GM12878 (cell line): ENCODE measurements around the gene TRAPPC6A. TPM values are rescaled to one million over a fixed set of nuclear protein-coding genes. Genes with fewer than 3 reads are reported as not detected.

Experiments
- ATAC-seq: fragments of 200-7000 bp; cut with Tn5 transposase; 3 replicates; pipeline ENCODE4 v1.9.1; 2020; ENCODE audit warnings: mild to moderate bottlenecking, moderate library complexity
- BruUV-seq: library from RNA; stranded (reverse); fragments of 400-500 nt; replicated peaks from 2 replicates; lab custom pipeline; 2021; lab: Mats Ljungman, UMichigan
- CTCF ChIA-PET: fragments of 300-600 bp; sonication (Branson Sonifier 250); formaldehyde crosslinking; extraction: SDS; loops from one replicate; lab custom pipeline; 2021; ENCODE audit warnings: inconsistent platforms; lab: Yijun Ruan, JAX
- POLR2A ChIA-PET: fragments of 350-600 bp; formaldehyde crosslinking; extraction: SDS; loops from one replicate; lab custom pipeline; 2021; ENCODE audit warnings: inconsistent platforms; lab: Charles Lee
- RAD21 ChIA-PET: fragments of 300-600 bp; sonication (Branson Sonifier 250); formaldehyde crosslinking; loops from one replicate; lab custom pipeline; 2023; ENCODE audit warnings: antibody characterized with exemption; ENCODE audit not compliant: unreplicated experiment; lab: Charles Lee
- SMC1A ChIA-PET: fragments of 300-600 bp; sonication (Branson Sonifier 250); formaldehyde crosslinking; loops from one replicate; lab custom pipeline; 2023; ENCODE audit not compliant: unreplicated experiment, uncharacterized antibody; lab: Charles Lee
- DNase-seq: peaks from one replicate; pipeline ENCODE4 v3.0.0-alpha.2; 2011; ENCODE audit warnings: low read depth, low spot score
- FAIRE-seq: peaks from 3 replicates; lab custom pipeline; 2011; peaks lifted over from hg19 to GRCh38; lab: Jason Lieb, UNC
- H2AFZ ChIP-seq: 2 replicates; pipeline ENCODE4 v1.6.0; 2011; ENCODE audit warnings: low read depth, low read length, control low read depth; ENCODE audit not compliant: control insufficient read depth
- H3K27ac ChIP-seq: 2 replicates; pipeline ENCODE4 v1.5.1; 2011; ENCODE audit warnings: control low read depth; ENCODE audit not compliant: control insufficient read depth, insufficient read depth
- H3K27me3 ChIP-seq, 2 experiments: replicated peaks in 1 of 2; 2 replicates each; pipeline versions ENCODE4 v1.6.0 to v1.6.1; 2011; ENCODE audit warnings: low read length in 1 of 2; ENCODE audit not compliant: control insufficient read depth in 2 of 2, insufficient read depth in 2 of 2
- H3K36me3 ChIP-seq, 2 experiments: 2 replicates each; pipeline ENCODE4 v1.5.1; 2011; ENCODE audit warnings: low read length in 1 of 2; ENCODE audit not compliant: control insufficient read depth in 2 of 2, insufficient read depth in 2 of 2
- H3K4me1 ChIP-seq: 2 replicates; pipeline ENCODE4 v1.6.1; 2011; ENCODE audit warnings: mild to moderate bottlenecking, low read length, moderate library complexity, mixed read lengths; ENCODE audit not compliant: control insufficient read depth, insufficient read depth
- H3K4me2 ChIP-seq: 2 replicates; pipeline ENCODE4 v1.6.0; 2011; ENCODE audit warnings: control low read depth; ENCODE audit not compliant: control insufficient read depth, insufficient read depth
- H3K4me3 ChIP-seq: fragments of 200-600 bp; sonication (generic); 2 replicates; pipeline ENCODE4 v1.5.1; 2016
- H3K79me2 ChIP-seq: 2 replicates; pipeline ENCODE4 v1.6.0; 2011; ENCODE audit warnings: low read length; ENCODE audit not compliant: control insufficient read depth, insufficient read depth
- H3K9ac ChIP-seq: 2 replicates; pipeline ENCODE4 v1.8.0; 2011; ENCODE audit warnings: low read length, control low read depth, mixed read lengths; ENCODE audit not compliant: control insufficient read depth, insufficient read depth
- H3K9me3 ChIP-seq: replicated peaks from 3 replicates; pipeline ENCODE4 v1.5.1; 2011; ENCODE audit warnings: mild to moderate bottlenecking, low read length; ENCODE audit not compliant: control insufficient read depth, insufficient read depth
- H4K20me1 ChIP-seq: 2 replicates; pipeline ENCODE4 v1.6.0; 2011; ENCODE audit not compliant: control insufficient read depth, insufficient read depth
- BCL11A ChIP-seq: IDR thresholded peaks from 2 replicates; pipeline ENCODE4 v1.6.1; 2011; ENCODE audit warnings: low read depth, low read length
- FOXK2 ChIP-seq: fragments of 450-650 bp; IDR thresholded peaks from 2 replicates; pipeline ENCODE4 v1.6.1; 2017; ENCODE audit warnings: mild to moderate bottlenecking, moderate library complexity
- HDAC2 ChIP-seq: fragments of 200-600 bp; sonication (generic); IDR thresholded peaks from 2 replicates; pipeline ENCODE4 v1.6.1; 2017
- KLF5 ChIP-seq: fragments of 450-650 bp; IDR thresholded peaks from 2 replicates; pipeline ENCODE4 v1.6.1; 2014; ENCODE audit warnings: mild to moderate bottlenecking; ENCODE audit not compliant: partially characterized antibody
- NBN ChIP-seq: fragments of 450-650 bp; IDR thresholded peaks from 2 replicates; pipeline ENCODE4 v1.6.1; 2016
- NFXL1 ChIP-seq: fragments of 450-650 bp; IDR thresholded peaks from 2 replicates; pipeline ENCODE4 v1.6.1; 2017; ENCODE audit warnings: antibody characterized with exemption, mild to moderate bottlenecking, borderline replicate concordance
- NR2C1 ChIP-seq: fragments of 450-650 bp; IDR thresholded peaks from 2 replicates; pipeline ENCODE4 v1.6.1; 2017; ENCODE audit warnings: antibody characterized with exemption, mild to moderate bottlenecking, moderate library complexity
- PML ChIP-seq: IDR thresholded peaks from 2 replicates; pipeline ENCODE4 v1.6.1; 2012; ENCODE audit warnings: low read length, inconsistent platforms
- RBBP5 ChIP-seq: fragments of 200-600 bp; sonication (generic); conservative IDR thresholded peaks from 2 replicates; pipeline ENCODE4 v1.6.1; 2016
- RELA ChIP-seq: fragments of 450-650 bp; IDR thresholded peaks from 2 replicates; pipeline ENCODE4 v1.8.0; 2014; ENCODE audit warnings: borderline replicate concordance; ENCODE audit not compliant: partially characterized antibody
- RUNX3 ChIP-seq: IDR thresholded peaks from 2 replicates; pipeline ENCODE4 v1.6.1; 2012; ENCODE audit warnings: low read length, inconsistent platforms
- SUZ12 ChIP-seq: fragments of 200-600 bp; sonication (generic); IDR thresholded peaks from one replicate; pipeline ENCODE4 v1.6.1; 2018; ENCODE audit warnings: antibody characterized with exemption, mild to moderate bottlenecking; ENCODE audit not compliant: unreplicated experiment
- ZNF274 ChIP-seq: IDR thresholded peaks from one replicate; pipeline ENCODE4 v1.8.0; 2011; ENCODE audit not compliant: insufficient read length, insufficient read depth
- WGBS: methylation state at CpG from one replicate; pipeline ENCODE4 v1.1.6; 2016; ENCODE audit warnings: low lambda C conversion rate; ENCODE audit not compliant: insufficient replicate concordance, insufficient coverage; ENCODE audit errors: missing lambda C conversion rate; 5-methylcytosine and 5-hydroxymethylcytosine counted together
- in situ Hi-C: fragments of 300-500 bp; cut with MboI; formaldehyde crosslinking; loops from 9 replicates; pipeline ENCODE4 v1.14.3; 2018; ENCODE audit warnings: mixed read lengths
- intact Hi-C: fragments of 100-400 bp; cut with micrococcal nuclease; formaldehyde crosslinking; loops from one replicate; pipeline ENCODE4 v1.14.2; 2022; ENCODE audit not compliant: unreplicated experiment
- polyA plus RNA-seq, 11 experiments: library from polyadenylated mRNA; depleted of rRNA in 4 of 11; unstranded in 6 of 11; stranded (reverse) in 5 of 11; fragments of >200 nt; fragmentation: Nextera tagmentation in 4 of 11; fragmentation: Illumina TruSeq in 1 of 11; extraction: Ambion mirVana in 4 of 11; extraction: Trizol in 1 of 11; gene quantifications; 1 replicate in 1 of 11; 2 replicates in 10 of 11; pipeline versions ENCODE4 v1.2.1 to v1.2.3, GENCODE V29; 2011 to 2016; ENCODE audit warnings: inconsistent platforms in 2 of 11, missing spikeins in 2 of 11, low read depth in 1 of 11
- total RNA-seq, 4 experiments: library from RNA; depleted of rRNA in 3 of 4; stranded (reverse); fragments of >200 nt in 3 of 4; fragmentation: Illumina TruSeq in 1 of 4; extraction: Trizol in 1 of 4; gene quantifications; 2 replicates each; pipeline versions ENCODE4 v1.2.1 to v1.2.3, GENCODE V29; 2013 to 2021
- TF ChIP-seq, protein P1 (sequence below): fragments of 450-650 bp; IDR thresholded peaks from 2 replicates; pipeline ENCODE4 v1.6.1; 2017; ENCODE audit warnings: low read depth, mild to moderate bottlenecking, moderate library complexity
- TF ChIP-seq, protein P2 (sequence below): IDR thresholded peaks from 2 replicates; pipeline ENCODE4 v1.6.1; 2011; ENCODE audit warnings: borderline replicate concordance, low read depth, mild to moderate bottlenecking, moderate library complexity, mixed read lengths, low read length; ENCODE audit not compliant: insufficient read depth; ENCODE audit errors: extremely low read length
- TF ChIP-seq, protein P3 (sequence below): IDR thresholded peaks from 2 replicates; pipeline ENCODE4 v1.6.1; 2012; ENCODE audit warnings: low read depth, low read length, improper control_type of control experiment
- TF ChIP-seq, protein P4 (sequence below): fragments of 150-350 bp; IDR thresholded peaks from 2 replicates; pipeline ENCODE4 v1.6.1; 2014; ENCODE audit warnings: mild to moderate bottlenecking, low read depth, low read length

TRAPPC6A gene
- total and polyA plus RNA-seq, 10 of the 15 experiments (the other 5 are each of a cell fraction or from before 2014, with no cell fraction given) = 1.8 to 83.9 (median 35.8) TPM

DNA sequence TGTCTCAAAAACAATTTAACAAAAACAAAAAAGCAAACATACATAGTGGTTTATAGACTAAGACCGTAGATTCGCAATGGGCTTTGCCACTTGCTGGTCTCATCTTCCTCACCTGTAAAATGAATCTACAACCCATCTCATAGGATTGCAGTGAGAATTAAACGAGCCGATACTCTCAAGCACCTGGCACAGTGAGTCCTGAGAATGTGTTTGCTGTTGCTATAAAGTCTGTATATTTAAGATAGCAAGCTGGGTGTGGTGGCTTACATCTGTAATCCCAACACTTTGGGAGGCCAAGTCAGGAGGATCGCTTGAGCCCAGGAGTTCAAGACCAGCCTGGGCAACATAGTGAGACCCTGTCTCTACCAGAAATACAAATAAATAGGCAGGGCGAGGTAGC, 44.7 kb upstream of the TRAPPC6A start:
- RAD21 ChIA-PET = no interaction called here
- Histone ChIP-seq H3K9me3 (no peaks in the 10 kb centered on the region), H4K20me1 (no peaks in the 10 kb centered on the region), H2AFZ (no peak overlapping the region), H3K4me2 (no peak overlapping the region), H3K79me2 (no peaks in the 10 kb centered on the region), H3K36me3 (no peaks in the 10 kb centered on the region), H3K4me3 (no peak overlapping the region), H3K27ac (no peak overlapping the region), H3K9ac (no peak overlapping the region), H3K4me1 (no peaks in the 10 kb centered on the region), H3K27me3 (no peaks in the 10 kb centered on the region; a peak in 1 of 4 replicates)
- no TSS peak for BruUV-seq
- 56% methylated on average over 6 of the region's 6 CpGs for WGBS
- POLR2A ChIA-PET = no interaction called here
- in situ Hi-C loops (no loop called here), intact Hi-C loops (no loop called here)
- ATAC-seq (no peak), DNase-seq (no peak), FAIRE-seq (no peak)
- TF ChIP-seq KLF5 (no peak), NR2C1 (no peak), PML (no peak), RBBP5 (no peak), BCL11A (no peak), ZNF274 (no peak), FOXK2 (no peak), RELA (no peak), NBN (no peak), HDAC2 (no peak), NFXL1 (no peak), SUZ12 (no peak), RUNX3 (no peak)
- TF ChIP-seq, protein P1, sequence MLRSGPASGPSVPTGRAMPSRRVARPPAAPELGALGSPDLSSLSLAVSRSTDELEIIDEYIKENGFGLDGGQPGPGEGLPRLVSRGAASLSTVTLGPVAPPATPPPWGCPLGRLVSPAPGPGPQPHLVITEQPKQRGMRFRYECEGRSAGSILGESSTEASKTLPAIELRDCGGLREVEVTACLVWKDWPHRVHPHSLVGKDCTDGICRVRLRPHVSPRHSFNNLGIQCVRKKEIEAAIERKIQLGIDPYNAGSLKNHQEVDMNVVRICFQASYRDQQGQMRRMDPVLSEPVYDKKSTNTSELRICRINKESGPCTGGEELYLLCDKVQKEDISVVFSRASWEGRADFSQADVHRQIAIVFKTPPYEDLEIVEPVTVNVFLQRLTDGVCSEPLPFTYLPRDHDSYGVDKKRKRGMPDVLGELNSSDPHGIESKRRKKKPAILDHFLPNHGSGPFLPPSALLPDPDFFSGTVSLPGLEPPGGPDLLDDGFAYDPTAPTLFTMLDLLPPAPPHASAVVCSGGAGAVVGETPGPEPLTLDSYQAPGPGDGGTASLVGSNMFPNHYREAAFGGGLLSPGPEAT = no peak
- TF ChIP-seq, protein P2, sequence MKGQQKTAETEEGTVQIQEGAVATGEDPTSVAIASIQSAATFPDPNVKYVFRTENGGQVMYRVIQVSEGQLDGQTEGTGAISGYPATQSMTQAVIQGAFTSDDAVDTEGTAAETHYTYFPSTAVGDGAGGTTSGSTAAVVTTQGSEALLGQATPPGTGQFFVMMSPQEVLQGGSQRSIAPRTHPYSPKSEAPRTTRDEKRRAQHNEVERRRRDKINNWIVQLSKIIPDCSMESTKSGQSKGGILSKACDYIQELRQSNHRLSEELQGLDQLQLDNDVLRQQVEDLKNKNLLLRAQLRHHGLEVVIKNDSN = no peak
- TF ChIP-seq, protein P3, sequence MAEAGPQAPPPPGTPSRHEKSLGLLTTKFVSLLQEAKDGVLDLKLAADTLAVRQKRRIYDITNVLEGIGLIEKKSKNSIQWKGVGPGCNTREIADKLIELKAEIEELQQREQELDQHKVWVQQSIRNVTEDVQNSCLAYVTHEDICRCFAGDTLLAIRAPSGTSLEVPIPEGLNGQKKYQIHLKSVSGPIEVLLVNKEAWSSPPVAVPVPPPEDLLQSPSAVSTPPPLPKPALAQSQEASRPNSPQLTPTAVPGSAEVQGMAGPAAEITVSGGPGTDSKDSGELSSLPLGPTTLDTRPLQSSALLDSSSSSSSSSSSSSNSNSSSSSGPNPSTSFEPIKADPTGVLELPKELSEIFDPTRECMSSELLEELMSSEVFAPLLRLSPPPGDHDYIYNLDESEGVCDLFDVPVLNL = no peak
- TF ChIP-seq, protein P4, sequence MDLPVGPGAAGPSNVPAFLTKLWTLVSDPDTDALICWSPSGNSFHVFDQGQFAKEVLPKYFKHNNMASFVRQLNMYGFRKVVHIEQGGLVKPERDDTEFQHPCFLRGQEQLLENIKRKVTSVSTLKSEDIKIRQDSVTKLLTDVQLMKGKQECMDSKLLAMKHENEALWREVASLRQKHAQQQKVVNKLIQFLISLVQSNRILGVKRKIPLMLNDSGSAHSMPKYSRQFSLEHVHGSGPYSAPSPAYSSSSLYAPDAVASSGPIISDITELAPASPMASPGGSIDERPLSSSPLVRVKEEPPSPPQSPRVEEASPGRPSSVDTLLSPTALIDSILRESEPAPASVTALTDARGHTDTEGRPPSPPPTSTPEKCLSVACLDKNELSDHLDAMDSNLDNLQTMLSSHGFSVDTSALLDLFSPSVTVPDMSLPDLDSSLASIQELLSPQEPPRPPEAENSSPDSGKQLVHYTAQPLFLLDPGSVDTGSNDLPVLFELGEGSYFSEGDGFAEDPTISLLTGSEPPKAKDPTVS = no peak
- CTCF ChIA-PET = no interaction called here
- SMC1A ChIA-PET = no interaction called here
